OCI-LY7 (cell line): ENCODE measurements around the gene HSD11B1L.

Experiments
- CTCF ChIP-seq: fragments of 200-600 bp; sonication (generic); conservative IDR thresholded peaks from 2 replicates; pipeline ENCODE4 v1.5.1; 2014; ENCODE audit warnings: mild to moderate bottlenecking, antibody characterized with exemption, low read length, moderate library complexity, mixed read lengths
- EZH2phosphoT487 ChIP-seq: fragments of 200-600 bp; sonication (generic); IDR thresholded peaks from 2 replicates; pipeline ENCODE4 v1.6.1; 2018; ENCODE audit warnings: low read depth, borderline replicate concordance, mild to moderate bottlenecking, mixed run types, antibody characterized with exemption, low read length, moderate library complexity, mixed read lengths

- TF ChIP-seq CTCF, result no peak
- no peak for TF ChIP-seq EZH2phosphoT487
Measured at GRCh38 chr19:5678071-5678718, 2.6 kb upstream of the HSD11B1L start.
